ENCODE measurements around the gene ZBTB7B. TPM values are rescaled to one million over a fixed set of nuclear protein-coding genes. Genes with fewer than 3 reads are reported as not detected.

The ZBTB7B gene
- total RNA-seq, 1 experiment from 2014 or later, result 38.3 TPM

DNA sequence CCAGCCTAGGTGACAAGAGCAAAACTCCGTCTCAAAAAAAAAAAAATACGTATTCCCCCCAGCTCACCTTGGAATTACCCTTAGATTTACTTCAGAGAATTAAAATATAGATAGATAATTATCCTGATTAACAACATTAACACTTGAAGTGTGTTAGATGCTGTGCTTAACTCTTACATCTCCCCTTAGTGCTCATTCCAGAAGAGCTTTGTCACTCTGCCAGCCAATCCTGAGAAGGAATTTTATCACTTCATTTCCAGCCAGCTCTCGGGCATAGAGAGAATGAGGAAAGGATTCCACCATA is 30.4 kb upstream of the ZBTB7B start:
- H3K4me1 Mint-ChIP-seq, result peaks cover 40 to 43% of the 10 kb centered on the region in 2 experiments
- no CpG with 5 or more reads among the region's 3 CpGs for WGBS (ENCODE audit: extremely low coverage, insufficient read length, low lambda C conversion rate)
- peak overlapping the region; percentile 23 for H3K9ac ChIP-seq (ENCODE audit: extremely low read depth, insufficient read length, low read length)

More for the DNA sequence above, 30.4 kb upstream of the ZBTB7B start:
- Histone ChIP-seq H3K4me2 (ENCODE audit: insufficient read depth, insufficient read length, low read length) (peak overlapping the region; percentile 68), H4K5ac (ENCODE audit: insufficient read length, low read depth, low read length) (peak overlapping the region; percentile 8), H3K14ac (ENCODE audit: insufficient read depth, low read length) (peak overlapping the region; percentile 74; the same call in 1 of the 2 replicates), H4K8ac (replicated peaks; ENCODE audit: insufficient read length, low read depth, low read length) (no peak overlapping the region), H3K9me3 (ENCODE audit: control insufficient read depth, low read depth, low read length) (no peaks in the 10 kb centered on the region), H2BK5ac (ENCODE audit: insufficient read length, low read length) (peak overlapping the region; percentile 5), H3K27ac (ENCODE audit: insufficient read length, low read depth, low read length) (peak overlapping the region; percentile 97), H3K4me1 (ENCODE audit: insufficient read depth, low read length) (peaks cover 4% of the 10 kb centered on the region; the same call in 1 of the 2 replicates), H3K23ac (ENCODE audit: insufficient read length, low read depth, low read length) (no peak overlapping the region), H2BK15ac (ENCODE audit: low read depth, low read length) (no peak overlapping the region), H4K91ac (ENCODE audit: insufficient read length, low read depth, low read length) (no peak overlapping the region), H3K23me2 (ENCODE audit: insufficient read length, low read depth, low read length, poor library complexity, severe bottlenecking) (peaks cover 42% of the 10 kb centered on the region), H2AK5ac (ENCODE audit: insufficient read length, low read length) (no peak overlapping the region), H2AFZ (ENCODE audit: low read length) (no peak overlapping the region), H2BK20ac (ENCODE audit: low read depth, low read length, poor library complexity, severe bottlenecking) (no peak overlapping the region), H3K79me2 (ENCODE audit: insufficient read depth, low read length) (peaks cover 31% of the 10 kb centered on the region), H2BK12ac (ENCODE audit: insufficient read length, low read depth, low read length) (peak overlapping the region; percentile 2), H4K20me1 (ENCODE audit: control insufficient read depth, insufficient read depth, insufficient read length) (no peaks in the 10 kb centered on the region), H2BK120ac (ENCODE audit: low read depth, low read length, poor library complexity, severe bottlenecking) (peak overlapping the region; percentile 67), H3K27me3 (ENCODE audit: insufficient read depth, low read length) (no peaks in the 10 kb centered on the region), H3K79me1 (ENCODE audit: insufficient read depth, low read depth, low read length, poor library complexity, severe bottlenecking) (peaks cover 7% of the 10 kb centered on the region), H3K18ac (ENCODE audit: insufficient read length, low read depth, low read length) (peak overlapping the region; percentile 78), H3K4ac (ENCODE audit: low read depth, low read length) (no peak overlapping the region; the same call in 1 of the 2 replicates), H3K56ac (ENCODE audit: insufficient read length, low read depth, low read length) (no peak overlapping the region), H3T11ph (ENCODE audit: low read length) (peak overlapping the region; percentile 40)
- H3K27me3 Mint-ChIP-seq (ENCODE audit: low read depth), result no peaks in the 10 kb centered on the region
- no peak overlapping the region; a peak in 4 of 7 replicates for H3K27ac Mint-ChIP-seq
- no peak overlapping the region; a peak in 1 of 5 replicates for H3K4me3 Mint-ChIP-seq
- DNase-seq, result no peak
- TF ChIP-seq, protein P1, sequence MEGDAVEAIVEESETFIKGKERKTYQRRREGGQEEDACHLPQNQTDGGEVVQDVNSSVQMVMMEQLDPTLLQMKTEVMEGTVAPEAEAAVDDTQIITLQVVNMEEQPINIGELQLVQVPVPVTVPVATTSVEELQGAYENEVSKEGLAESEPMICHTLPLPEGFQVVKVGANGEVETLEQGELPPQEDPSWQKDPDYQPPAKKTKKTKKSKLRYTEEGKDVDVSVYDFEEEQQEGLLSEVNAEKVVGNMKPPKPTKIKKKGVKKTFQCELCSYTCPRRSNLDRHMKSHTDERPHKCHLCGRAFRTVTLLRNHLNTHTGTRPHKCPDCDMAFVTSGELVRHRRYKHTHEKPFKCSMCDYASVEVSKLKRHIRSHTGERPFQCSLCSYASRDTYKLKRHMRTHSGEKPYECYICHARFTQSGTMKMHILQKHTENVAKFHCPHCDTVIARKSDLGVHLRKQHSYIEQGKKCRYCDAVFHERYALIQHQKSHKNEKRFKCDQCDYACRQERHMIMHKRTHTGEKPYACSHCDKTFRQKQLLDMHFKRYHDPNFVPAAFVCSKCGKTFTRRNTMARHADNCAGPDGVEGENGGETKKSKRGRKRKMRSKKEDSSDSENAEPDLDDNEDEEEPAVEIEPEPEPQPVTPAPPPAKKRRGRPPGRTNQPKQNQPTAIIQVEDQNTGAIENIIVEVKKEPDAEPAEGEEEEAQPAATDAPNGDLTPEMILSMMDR (conservative IDR thresholded peaks at IDR 0.05), result no peak
- no peaks in the 10 kb centered on the region for H3K9me3 Mint-ChIP-seq
- peaks cover 13 to 32% (median 14%) of the 10 kb centered on the region in 3 experiments for H3K36me3 Mint-ChIP-seq (ENCODE audit: insufficient read depth in 1 of 3, low read depth in 3 of 3)
